Heart left ventricle (tissue), 13 donors: Measurements from ENCODE around the gene DCLK1.

Experiments used
- CTCF ChIP-seq, 12 donors: fragments of 200-600 bp; sonication (generic) in 4 of 12; IDR thresholded peaks; one replicate each; pipeline versions ENCODE4 v1.5.0 to v1.8.0; 2018 to 2022; ENCODE audit warnings: antibody characterized with exemption in 12 of 12, mild to moderate bottlenecking in 5 of 12
- POLR2A ChIP-seq, 2 donors: fragments of 450-650 bp; IDR thresholded peaks; one replicate each; pipeline ENCODE4 v1.6.1; 2017; ENCODE audit warnings: antibody characterized with exemption in 2 of 2, mild to moderate bottlenecking in 2 of 2, moderate library complexity in 2 of 2
- donor health status: ischemic (EF 13 %, LVEDD 7.1; RV severe dilation, severe dysfunction).
- donor health status: DM: no; HTN: yes; CAD: no.
- donor health status: DM: no; HTN: no; CAD: no.
- donor health status: ischemic (EF 25% LVEDD 6.9; RV normal size, moderate dysfunction).
- donor health status: ischemic (EF 25% LVEDD 5.7; RV mildly dilated, moderate dysfunction).
- donor health status: ischemic (EF 35%, LVEDD 5.7; RV mildly dilated, moderate dysfunction).
- donor health status: nonischemic (EF 11% LVEDD 7.7; RV severe dilation, severe dysfunction).
- donor health status: DM: yes; HTN: yes; CAD: no.
- donor health status: PGD.
- donor health status: ischemic (EF 29% LVEDD 5.4; RV normal size, mild dysfunction).
- donor health status: nonischemic (EF 23%, LVEDD 6.1; RV moderate dilation, normal function).

DNA sequence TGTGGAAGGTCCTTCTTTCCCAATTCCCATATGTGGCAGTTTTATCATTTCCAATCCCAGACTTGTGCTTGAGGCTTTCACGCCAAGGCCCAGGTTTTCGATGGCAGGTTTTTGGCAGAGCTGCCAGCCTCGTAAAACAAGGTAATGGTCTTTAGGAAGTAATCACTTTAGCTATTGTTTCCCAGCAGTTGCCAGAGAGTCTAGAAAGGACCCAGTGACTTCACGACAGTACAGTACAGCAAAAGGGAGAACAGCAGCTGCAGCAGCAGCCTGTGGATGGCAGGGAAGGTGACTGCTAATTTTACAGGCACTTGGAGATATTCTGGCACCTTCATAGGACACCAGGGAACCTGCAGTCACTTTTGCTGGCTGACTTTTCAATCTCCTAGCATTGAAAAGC lies 363.1 kb downstream of the DCLK1 start:
- TF ChIP-seq CTCF (IDR thresholded peaks at IDR 0.05) = no peak
- no peak for TF ChIP-seq POLR2A (IDR thresholded peaks at IDR 0.05)
